Stimulated activated CD4-positive, alpha-beta T cell treated with anti-CD3 and anti-CD28 coated beads, TNF-alpha, amount 100 ng/mL, for 48 hours (primary cell): ENCODE data around the gene NKAIN1.
"Not testable (repeated sequence)": the region's sequence is repeated elsewhere in the genome, so short reads cannot be mapped to it uniquely, and the experiment has no call there.

ENCODE experiments used
- DNase-seq, 3 donors: peaks; one replicate each; pipeline ENCODE4 v3.0.0-alpha.2; 2020; ENCODE audit warnings: low read depth in 3 of 3

The NKAIN1 gene

GRCh38 chr1:31239653-31240241 lies at the start of gene NKAIN1:
TSS of gene NKAIN1 (minus strand) at chr1:31239887. CDS start at chr1:31239547, 340 bp downstream.
- no peak for DNase-seq

GRCh38 chr1:31289021-31289420 lies 49.3 kb upstream of the NKAIN1 start:
- no peak for DNase-seq

- DNase-seq, result not testable (repeated sequence)
Observed at GRCh38 chr1:31287791-31288190, 48.1 kb upstream of the NKAIN1 start.

GRCh38 chr1:31282426-31282825 lies 42.7 kb upstream of the NKAIN1 start:
- not testable (repeated sequence) for DNase-seq

GRCh38 chr1:31273619-31274018 lies 33.9 kb upstream of the NKAIN1 start:
- no peak for DNase-seq

- DNase-seq, result no peak
Observed at GRCh38 chr1:31272369-31272768, 32.7 kb upstream of the NKAIN1 start.

GRCh38 chr1:31266547-31266946 lies 26.9 kb upstream of the NKAIN1 start:
- no peak for DNase-seq

GRCh38 chr1:31264790-31265386 lies 25.2 kb upstream of the NKAIN1 start:
- no peak for DNase-seq

GRCh38 chr1:31263408-31263807 lies 23.7 kb upstream of the NKAIN1 start:
- no peak for DNase-seq

- not testable (repeated sequence) for DNase-seq
Observed at GRCh38 chr1:31262393-31262792, 22.7 kb upstream of the NKAIN1 start.

- DNase-seq, result no peak
Observed at GRCh38 chr1:31261916-31262315, 22.2 kb upstream of the NKAIN1 start.

- no peak for DNase-seq
Observed at GRCh38 chr1:31259746-31260145, 20.1 kb upstream of the NKAIN1 start.

- DNase-seq, result no peak
Observed at GRCh38 chr1:31258581-31258980, 18.9 kb upstream of the NKAIN1 start.

- no peak for DNase-seq
Observed at GRCh38 chr1:31257213-31257612, 17.5 kb upstream of the NKAIN1 start.

GRCh38 chr1:31249854-31250253 lies 10.2 kb upstream of the NKAIN1 start:
- DNase-seq, result no peak

GRCh38 chr1:31248276-31248675 lies 8.6 kb upstream of the NKAIN1 start:
- DNase-seq, result no peak

- DNase-seq, result no peak
Observed at GRCh38 chr1:31244326-31244725, 4.6 kb upstream of the NKAIN1 start.

GRCh38 chr1:31243501-31244286 lies 4.0 kb upstream of the NKAIN1 start:
- DNase-seq, result no peak

GRCh38 chr1:31241321-31241720 lies 1.6 kb upstream of the NKAIN1 start:
- no peak for DNase-seq

GRCh38 chr1:31238986-31239613 lies 587 bp downstream of the NKAIN1 start:
- no peak for DNase-seq

- no peak for DNase-seq
Observed at GRCh38 chr1:31238612-31238985, 1.1 kb downstream of the NKAIN1 start.

- no peak for DNase-seq
Observed at GRCh38 chr1:31234870-31235269, 4.8 kb downstream of the NKAIN1 start.
